Measurements from ENCODE around the gene EPHA4.

- no peak for TF ChIP-seq CTCF (IDR thresholded peaks at IDR 0.05; ENCODE audit: insufficient read depth, low read depth, low read length)
- no peak for TF ChIP-seq EZH2 (IDR thresholded peaks at IDR 0.05; ENCODE audit: insufficient read depth, low read length)
Measured at GRCh38 chr2:221612800-221613199, 40.7 kb upstream of the EPHA4 start.
